ENCODE measurements around the gene SYNGR1.
A peak's percentile ranks its signal among the peaks of the same experiment; 100 is the strongest.

Gene SYNGR1

DNA sequence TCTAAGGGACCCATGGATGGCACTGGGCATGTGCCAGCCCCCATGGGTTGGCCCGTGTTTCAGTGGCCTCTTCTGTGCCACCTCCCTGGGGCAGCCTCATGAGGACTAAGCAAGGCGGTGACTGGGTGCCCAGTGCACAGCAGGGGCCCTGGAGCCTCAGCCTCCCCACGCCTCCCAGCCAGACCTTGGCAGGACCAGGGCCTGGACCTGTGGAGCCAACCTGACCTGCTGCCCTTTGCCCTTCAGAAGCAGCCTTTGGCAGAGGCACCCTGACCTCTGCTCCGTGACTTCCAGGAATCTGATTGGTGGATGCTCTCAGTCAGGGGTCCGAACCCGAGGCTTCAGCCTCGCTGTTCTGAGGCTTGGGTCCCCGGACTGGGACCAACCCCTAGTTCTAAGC is 25.0 kb downstream of the SYNGR1 start:
- no peak for DNase-seq

- no peak for DNase-seq
Observed at GRCh38 chr22:39375646-39376045, 25.9 kb downstream of the SYNGR1 start.

GRCh38 chr22:39379756-39380730 is 30.3 kb downstream of the SYNGR1 start:
- DNase-seq = no peak

DNA sequence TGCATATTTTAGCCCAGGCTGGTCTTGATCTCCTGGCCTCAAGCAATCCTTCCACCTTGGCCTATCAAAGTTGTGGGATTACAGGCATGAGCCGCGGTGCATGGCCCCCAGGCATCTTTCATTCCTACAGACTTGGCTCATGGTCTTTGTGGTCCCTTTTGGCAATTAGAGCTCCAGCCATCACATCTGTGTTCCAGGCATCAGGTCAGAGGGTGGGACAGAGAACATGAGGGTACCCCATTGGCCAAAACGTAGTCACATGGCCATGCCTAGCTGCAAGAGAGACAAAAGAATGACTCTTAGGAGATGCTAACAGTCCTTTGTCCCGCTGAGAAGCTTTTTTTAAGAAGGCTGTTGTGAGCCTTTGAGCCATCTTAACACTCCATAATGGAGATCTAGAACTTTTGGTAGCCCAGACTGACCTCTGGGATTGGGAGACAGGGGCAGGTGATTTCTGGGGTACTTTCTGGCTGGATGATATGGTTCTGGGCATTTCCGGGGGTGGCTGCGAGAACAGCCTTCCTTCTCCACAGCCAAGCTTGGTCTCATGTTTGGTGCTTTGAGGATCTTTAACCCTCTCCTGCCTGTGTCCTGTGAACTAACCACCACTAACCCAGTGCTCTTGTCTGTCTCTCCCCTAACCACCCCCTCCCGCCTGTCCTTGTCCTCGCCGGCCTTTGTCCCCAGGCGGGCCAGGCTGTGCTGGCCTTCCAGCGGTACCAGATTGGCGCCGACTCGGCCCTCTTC is 31.4 kb downstream of the SYNGR1 start:
- DNase-seq = no peak

- no peak for DNase-seq
Observed at GRCh38 chr22:39381930-39382329, 32.1 kb downstream of the SYNGR1 start.

DNA sequence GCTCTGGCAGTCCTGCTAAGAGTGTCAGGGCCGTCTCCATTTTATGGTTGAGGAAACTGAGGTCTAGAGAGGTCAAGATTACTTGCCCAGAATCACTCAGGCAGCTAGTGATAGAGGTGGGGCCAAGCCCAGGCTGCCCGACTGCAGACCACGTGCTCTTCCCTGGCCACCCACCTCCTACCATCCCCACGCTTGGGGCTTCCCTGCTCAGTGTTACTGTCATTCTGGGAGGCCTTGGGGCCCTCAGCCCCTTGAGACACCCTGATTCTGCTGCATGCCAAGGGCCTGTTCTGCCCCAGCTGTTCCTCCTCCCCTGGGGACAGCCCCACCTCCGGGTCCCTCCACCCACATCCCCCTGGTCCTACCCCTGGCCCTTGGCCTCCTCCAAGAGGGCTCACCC is 32.6 kb downstream of the SYNGR1 start:
- DNase-seq = no peak

DNA sequence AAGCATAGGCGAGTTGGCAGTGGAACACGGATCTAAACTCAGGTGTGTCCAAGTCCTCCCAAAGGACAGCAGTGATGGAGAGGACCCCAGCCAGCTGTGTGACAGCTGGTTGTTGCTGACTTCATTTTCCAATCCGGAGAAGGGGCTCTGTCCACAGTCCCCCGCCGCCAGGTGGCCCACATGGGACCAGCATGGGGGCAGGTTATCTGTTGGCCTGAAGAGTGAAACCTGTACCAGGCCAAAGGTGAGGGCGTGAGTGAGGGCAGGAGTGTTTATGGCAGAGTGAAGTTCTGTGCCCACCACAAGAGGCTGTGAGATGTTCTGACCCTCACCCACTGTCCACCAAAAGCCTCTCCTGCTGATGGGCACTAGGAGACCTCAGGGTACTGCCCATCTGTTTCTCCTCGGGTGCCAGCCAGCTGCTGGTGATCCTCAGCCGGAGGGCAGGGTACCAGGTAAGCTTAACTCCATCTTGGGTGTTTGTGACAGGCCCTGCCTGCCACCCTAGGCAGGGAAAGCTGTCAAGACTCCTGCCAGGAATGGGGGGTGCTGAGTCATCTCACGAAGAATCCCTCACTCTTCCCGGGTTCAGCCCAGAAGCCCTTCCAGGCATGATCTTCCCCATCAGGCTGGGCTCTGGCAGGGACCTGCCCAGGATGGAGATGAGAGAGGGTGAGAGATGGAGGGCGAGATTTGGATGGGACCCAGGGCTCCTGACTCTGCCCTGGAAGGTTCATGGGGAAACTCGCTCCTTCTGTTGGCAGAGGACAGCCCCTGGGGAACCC is 34.2 kb downstream of the SYNGR1 start:
- no peak for DNase-seq

DNA sequence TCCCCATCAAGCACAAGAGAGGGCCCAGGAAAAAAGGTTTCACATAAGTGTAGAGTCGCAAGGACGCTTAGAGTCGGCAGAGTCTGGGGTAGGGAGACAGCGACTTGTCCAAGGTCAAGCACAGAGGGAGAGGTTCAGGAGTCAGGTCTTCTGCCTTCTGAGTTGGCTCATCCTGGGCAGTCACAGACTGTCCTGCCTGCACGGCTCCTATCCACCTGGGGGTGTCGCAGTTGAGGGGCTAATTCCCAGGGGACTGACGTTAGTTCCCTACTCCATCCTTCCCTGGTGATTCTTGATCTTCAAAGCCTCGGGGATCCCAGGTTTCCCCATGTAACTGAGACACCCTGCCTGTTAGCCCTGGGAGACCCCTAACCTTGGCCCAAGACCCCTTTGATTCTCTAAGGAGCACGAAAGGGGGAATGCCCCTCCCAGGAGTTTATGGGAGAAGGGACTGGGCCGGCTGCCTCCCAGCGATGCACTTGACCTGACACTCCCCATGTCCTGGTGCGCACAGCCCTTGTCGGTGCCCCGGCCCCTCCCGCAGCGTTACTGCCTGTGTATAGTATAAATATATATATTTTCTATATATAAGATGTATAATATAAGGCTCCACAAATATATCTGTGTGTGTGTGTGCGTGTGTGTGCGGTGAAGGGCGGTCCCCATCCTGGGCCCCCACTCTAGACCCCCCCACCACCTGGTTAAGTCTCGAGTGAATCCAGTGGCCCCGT is 35.1 kb downstream of the SYNGR1 start:
- DNase-seq = no peak

- DNase-seq = peak; percentile 79
Observed at GRCh38 chr22:39388261-39389011, 38.6 kb downstream of the SYNGR1 start.

GRCh38 chr22:39389420-39389819 is 39.6 kb downstream of the SYNGR1 start:
- DNase-seq = no peak

GRCh38 chr22:39392341-39392948 is 42.7 kb downstream of the SYNGR1 start:
- DNase-seq = no peak

DNA sequence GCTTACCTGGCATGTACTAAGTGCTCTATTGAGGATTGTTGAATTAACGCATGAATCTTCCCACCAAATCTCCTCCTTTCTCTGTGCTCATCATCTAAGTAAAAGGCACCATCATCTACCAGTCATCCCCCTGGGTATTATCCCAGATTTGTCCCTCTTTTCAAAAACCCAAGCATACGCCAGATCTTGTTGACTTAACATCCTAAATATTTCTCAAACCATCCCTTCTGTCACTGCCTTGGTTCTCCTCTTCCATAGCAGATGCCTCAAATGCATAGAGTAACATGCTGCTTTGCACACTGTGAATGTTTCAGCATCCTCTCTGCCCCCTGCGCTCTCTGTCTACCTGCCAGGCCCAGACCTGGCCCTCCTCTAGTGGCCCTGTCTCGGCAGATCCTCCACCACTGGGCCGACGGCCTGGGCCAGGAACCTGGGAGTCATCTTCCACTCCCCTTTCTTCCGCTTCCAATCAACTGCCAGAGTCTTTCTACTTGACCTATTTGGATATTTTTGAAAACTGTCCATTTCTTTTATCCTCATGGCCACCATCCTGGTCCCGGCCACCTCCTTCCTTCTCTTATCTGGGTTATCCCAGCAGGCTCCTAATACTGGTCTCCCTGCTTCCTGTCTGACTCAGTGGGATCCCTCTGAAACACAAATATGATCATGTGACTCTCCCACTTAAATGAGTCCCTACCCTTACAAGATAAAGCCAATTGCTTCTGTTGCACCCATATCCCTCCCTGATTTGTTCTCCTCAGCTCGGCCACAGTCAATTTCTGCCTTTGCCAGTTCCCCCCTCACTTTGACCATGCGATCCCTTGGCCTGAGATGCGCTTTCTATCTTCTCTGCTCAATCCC is 46.4 kb downstream of the SYNGR1 start:
- DNase-seq = no peak

DNA sequence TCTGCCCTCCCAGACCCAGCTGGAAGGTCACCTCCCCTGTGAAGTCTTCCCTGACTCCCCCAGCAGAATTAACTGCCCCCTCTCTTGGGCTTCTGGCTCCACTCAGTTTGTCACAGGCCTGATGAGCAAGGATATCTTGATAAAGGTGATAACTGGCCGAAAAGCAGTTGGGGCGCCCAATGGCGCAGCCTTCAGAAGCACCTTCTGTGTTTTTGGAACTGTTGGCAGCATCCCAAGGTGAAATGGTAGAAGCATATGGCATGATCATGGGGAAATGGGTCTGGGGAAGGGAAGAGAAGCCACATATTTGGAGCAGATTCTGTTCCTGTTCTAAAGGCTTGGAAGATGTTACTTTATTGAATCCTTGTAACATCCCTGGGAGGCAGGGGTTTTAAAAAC is 47.0 kb downstream of the SYNGR1 start:
- no peak for DNase-seq

DNA sequence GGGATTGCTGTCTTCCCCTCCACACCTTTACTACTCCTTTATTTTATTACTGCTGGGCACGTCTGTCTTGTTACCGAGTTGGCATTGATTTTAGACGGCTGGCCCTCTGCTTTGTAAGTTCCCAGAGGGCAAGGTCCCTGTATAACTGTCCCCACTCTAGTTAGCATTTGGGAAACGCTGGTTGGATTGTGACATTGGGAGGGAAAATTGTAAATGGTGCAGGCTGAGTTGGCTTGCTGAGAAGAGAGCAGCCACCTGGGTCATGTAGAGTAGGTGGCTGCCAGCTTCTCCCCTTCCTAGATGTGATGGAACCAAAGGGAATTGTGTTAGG is 51.5 kb downstream of the SYNGR1 start:
- no peak for DNase-seq

GRCh38 chr22:39405346-39406085 is 55.7 kb downstream of the SYNGR1 start:
- no peak for DNase-seq

DNA sequence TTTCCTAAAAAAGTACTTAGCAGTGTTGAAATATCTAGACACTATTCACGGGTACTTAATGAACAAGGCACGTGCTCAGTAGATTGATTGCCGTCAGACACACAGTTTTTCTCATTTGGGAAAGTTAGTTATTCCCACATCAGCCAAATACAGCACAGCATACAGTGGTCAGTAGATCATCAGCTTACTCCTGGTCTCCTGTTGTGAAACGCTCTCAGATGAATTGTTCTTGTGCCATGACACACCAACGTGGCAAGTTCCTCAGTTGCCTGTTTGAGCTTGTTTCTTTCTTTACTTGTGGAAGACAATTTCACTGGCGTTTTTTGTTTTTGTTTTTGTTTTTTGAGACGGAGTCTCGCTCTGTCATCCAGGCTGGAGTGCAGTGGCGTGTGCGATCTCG is 58.4 kb downstream of the SYNGR1 start:
- no peak for DNase-seq

DNA sequence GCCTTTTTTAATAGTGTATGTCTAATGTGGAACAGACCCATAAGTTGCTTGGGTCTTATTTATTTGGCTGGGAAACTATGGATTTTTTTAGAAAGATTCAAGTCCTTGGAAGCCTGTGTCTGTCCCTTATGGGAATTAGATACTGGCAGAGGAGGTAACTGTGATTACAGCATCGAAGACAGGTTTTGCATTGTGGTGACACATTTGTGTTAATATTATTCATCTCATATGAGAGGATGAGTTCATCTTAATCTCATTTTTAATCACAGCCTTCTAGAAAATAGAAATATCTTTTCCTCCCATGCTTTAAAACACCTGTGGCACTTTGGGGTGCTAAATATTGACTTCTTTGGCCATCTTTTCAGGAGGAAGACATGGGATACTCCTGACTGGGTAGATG is 59.0 kb downstream of the SYNGR1 start:
- peak; percentile 34 for DNase-seq

- DNase-seq = no peak
Observed at GRCh38 chr22:39409516-39410029, 59.8 kb downstream of the SYNGR1 start.

- no peak for DNase-seq
Observed at GRCh38 chr22:39410264-39410663, 60.5 kb downstream of the SYNGR1 start.
